ENCODE data around the gene ARHGEF17.

Gene ARHGEF17

GRCh38 chr11:73321604-73322381, 13.7 kb downstream of the ARHGEF17 start:
- ATAC-seq (ENCODE audit: low read depth) (no peak), DNase-seq (ENCODE audit: low spot score in 2 of 2) (no peak)
- H3K27me3 Mint-ChIP-seq = no peaks in the 10 kb centered on the region
- no peak overlapping the region for H3K4me3 Mint-ChIP-seq
- H3K27ac Mint-ChIP-seq = peak overlapping the region; percentile 68
- no peaks in the 10 kb centered on the region for H3K9me3 Mint-ChIP-seq
- peaks cover 14% of the 10 kb centered on the region for H3K4me1 Mint-ChIP-seq
- H3K36me3 Mint-ChIP-seq = no peaks in the 10 kb centered on the region

- H3K36me3 Mint-ChIP-seq = no peaks in the 10 kb centered on the region
- H3K4me3 Mint-ChIP-seq = no peak overlapping the region
- ATAC-seq (ENCODE audit: low read depth) = peak; percentile 96
- no peaks in the 10 kb centered on the region for H3K27me3 Mint-ChIP-seq
- H3K27ac Mint-ChIP-seq = peak overlapping the region; percentile 68
- peaks cover 14% of the 10 kb centered on the region for H3K4me1 Mint-ChIP-seq
- no peak for DNase-seq (ENCODE audit: low spot score in 2 of 2)
- H3K9me3 Mint-ChIP-seq = no peaks in the 10 kb centered on the region
Observed at GRCh38 chr11:73322382-73323306, 14.6 kb downstream of the ARHGEF17 start.

- H3K27ac Mint-ChIP-seq = peak overlapping the region; percentile 64
Observed at GRCh38 chr11:73323464-73323863, 15.4 kb downstream of the ARHGEF17 start.

DNA sequence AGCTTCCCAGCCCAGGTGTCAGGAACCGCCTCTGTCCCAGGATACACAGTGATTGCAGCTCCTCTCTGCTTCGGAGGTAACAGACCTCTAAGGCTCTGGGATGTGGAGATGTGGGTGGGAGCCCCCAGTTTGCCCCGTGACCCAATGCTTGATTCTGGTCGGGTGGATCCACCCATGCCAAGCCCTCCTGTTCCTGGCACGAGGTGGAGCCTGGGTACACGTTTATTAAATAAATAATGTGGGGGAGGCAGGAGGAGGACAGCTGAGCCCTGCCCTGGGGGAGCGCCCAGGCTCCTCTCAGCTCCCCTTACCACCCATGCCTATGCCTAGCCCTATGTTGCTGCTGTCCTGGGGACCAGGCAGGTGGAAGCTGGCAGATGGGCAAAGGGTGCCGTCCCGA, 16.0 kb downstream of the ARHGEF17 start:
- no peak for DNase-seq (ENCODE audit: low spot score in 2 of 2)
- Mint-ChIP-seq H3K4me3 (no peak overlapping the region), H3K4me1 (peaks cover 14% of the 10 kb centered on the region), H3K36me3 (no peaks in the 10 kb centered on the region), H3K27ac (peak overlapping the region; percentile 64), H3K9me3 (no peaks in the 10 kb centered on the region), H3K27me3 (no peaks in the 10 kb centered on the region)
- ATAC-seq (ENCODE audit: low read depth) = no peak

More at GRCh38 chr11:73323464-73323863, 15.4 kb downstream of the ARHGEF17 start:
- H3K27me3 Mint-ChIP-seq = no peaks in the 10 kb centered on the region
- H3K9me3 Mint-ChIP-seq = no peaks in the 10 kb centered on the region
- no peak for ATAC-seq (ENCODE audit: low read depth)
- H3K36me3 Mint-ChIP-seq = no peaks in the 10 kb centered on the region
- peaks cover 14% of the 10 kb centered on the region for H3K4me1 Mint-ChIP-seq
- DNase-seq (ENCODE audit: low spot score in 2 of 2) = no peak
- no peak overlapping the region for H3K4me3 Mint-ChIP-seq

DNA sequence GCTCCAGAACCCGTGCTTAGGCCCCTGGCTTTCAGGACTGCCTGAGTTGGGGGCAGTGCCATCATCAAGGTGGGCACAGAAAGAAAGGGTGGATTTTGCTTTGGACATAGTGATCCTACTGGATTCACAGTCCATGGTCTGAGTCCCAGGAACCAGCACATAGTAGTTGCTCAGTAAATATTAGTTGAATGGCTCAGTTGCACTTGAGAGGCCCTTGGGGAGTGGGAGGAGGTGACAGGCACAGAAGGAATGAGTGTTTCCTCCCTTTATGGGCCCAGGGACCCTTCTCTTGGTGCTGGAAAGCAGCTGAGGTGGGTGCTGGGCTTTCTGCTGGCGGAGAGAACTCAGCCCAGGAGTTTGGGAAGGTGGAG, 16.6 kb downstream of the ARHGEF17 start:
- H3K36me3 Mint-ChIP-seq = no peaks in the 10 kb centered on the region
- no peak for DNase-seq (ENCODE audit: low spot score in 2 of 2)
- H3K9me3 Mint-ChIP-seq = no peaks in the 10 kb centered on the region
- no peak for ATAC-seq (ENCODE audit: low read depth)
- no peak overlapping the region for H3K4me3 Mint-ChIP-seq
- H3K4me1 Mint-ChIP-seq = peaks cover 14% of the 10 kb centered on the region
- H3K27ac Mint-ChIP-seq = no peak overlapping the region
- no peaks in the 10 kb centered on the region for H3K27me3 Mint-ChIP-seq

DNA sequence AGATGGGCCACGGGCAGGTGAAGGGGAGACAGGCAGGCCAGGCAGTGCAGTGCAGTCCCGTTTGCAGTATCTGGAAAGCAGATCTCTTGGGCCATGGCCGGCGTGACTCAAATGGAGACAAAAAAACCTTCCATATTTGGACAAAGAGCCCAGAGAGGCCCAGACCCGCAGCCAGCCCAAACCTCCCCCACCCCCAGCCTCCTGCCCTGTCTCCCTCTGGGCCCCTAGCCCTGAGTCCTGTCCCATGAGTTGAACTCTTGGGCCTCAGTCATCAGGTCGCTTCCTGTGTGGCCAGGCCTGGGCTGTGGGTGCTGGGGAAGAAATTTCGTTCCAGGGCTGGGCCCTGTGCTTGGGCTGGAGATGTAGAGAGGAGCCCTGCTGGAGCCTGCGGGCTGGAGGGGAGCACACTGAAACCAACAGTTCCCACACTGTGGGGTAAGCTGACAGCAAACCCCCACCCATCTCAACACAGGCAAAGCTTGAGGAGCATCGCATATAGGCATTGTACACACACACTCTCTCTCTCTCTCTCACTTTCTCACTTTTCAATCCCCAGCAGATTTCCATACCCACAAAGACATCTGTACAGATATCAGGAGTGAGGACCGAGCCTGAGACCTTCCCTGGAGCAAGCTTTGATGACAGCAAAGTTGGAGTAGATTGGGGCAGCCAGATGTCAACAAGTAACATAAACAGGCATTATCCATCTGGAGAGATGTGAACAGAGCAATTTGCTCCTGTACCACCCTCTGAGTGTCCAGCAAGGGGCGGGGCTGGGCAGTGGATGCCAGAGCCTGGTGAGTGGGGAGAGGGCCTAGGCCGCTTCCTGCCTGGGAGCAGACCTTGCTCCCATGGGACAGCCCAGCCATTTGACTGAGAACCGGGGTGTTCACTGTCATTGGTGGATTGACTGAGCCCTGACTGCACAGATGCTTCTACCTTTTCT, 17.2 kb downstream of the ARHGEF17 start:
- H3K9me3 Mint-ChIP-seq = no peaks in the 10 kb centered on the region
- H3K4me1 Mint-ChIP-seq = peaks cover 14% of the 10 kb centered on the region
- H3K4me3 Mint-ChIP-seq = no peak overlapping the region
- H3K36me3 Mint-ChIP-seq = no peaks in the 10 kb centered on the region
- ATAC-seq (ENCODE audit: low read depth) = no peak
- no peak for DNase-seq (ENCODE audit: low spot score in 2 of 2)
- no peaks in the 10 kb centered on the region for H3K27me3 Mint-ChIP-seq
- peak overlapping the region; percentile 67 for H3K27ac Mint-ChIP-seq

DNA sequence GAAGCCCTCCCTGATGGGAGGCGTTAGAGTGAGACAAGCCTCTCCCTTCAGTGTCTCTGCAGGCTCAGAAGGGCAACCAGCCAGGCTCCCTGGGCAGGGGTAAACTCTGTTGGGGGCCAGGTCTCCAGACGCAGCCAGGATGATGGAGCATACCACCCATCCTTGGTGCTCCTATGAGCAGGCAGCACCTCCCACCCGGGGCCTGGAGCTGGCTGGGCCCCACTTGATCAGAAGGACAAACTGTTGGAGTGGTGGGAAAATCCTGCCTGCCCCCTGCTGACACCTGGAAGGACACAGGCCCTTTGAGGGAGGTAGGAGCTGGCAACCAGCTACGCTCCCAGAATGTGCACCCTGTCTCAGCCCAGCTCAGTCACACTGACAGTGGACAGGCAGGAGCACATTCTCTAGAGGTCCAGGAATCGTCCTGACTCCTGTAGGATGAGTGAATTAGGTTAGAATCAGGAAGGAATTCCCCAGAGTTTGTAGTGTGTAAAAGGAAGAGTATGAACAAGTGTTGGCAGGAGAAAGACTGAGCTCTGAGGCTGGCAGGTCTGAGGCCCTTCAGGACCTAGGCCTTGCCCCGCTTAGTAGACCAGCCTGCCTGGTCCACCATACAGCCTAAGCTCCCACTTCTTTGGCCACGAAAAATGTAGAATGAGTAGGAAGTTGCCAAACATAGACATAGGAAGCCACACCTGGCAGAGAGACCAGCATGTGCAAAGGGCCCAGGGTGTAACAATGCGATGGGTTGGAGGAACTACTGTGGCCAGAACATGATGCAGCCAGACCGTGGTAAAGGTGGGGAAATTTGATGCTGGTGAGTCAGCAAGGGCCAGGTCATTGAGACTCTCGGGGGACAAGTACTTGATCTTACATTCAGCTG, 19.1 kb downstream of the ARHGEF17 start:
- H3K27me3 Mint-ChIP-seq = no peaks in the 10 kb centered on the region
- DNase-seq (ENCODE audit: low spot score in 2 of 2) (no peak), ATAC-seq (ENCODE audit: low read depth) (peak; percentile 17)
- no peak overlapping the region for H3K27ac Mint-ChIP-seq
- H3K9me3 Mint-ChIP-seq = no peaks in the 10 kb centered on the region
- H3K4me3 Mint-ChIP-seq = no peak overlapping the region
- no peaks in the 10 kb centered on the region for H3K36me3 Mint-ChIP-seq
- H3K4me1 Mint-ChIP-seq = peaks cover 10% of the 10 kb centered on the region

- no peaks in the 10 kb centered on the region for H3K27me3 Mint-ChIP-seq
- H3K4me3 Mint-ChIP-seq = no peak overlapping the region
- no peaks in the 10 kb centered on the region for H3K36me3 Mint-ChIP-seq
- H3K9me3 Mint-ChIP-seq = no peaks in the 10 kb centered on the region
- H3K27ac Mint-ChIP-seq = no peak overlapping the region
- peaks cover 5% of the 10 kb centered on the region for H3K4me1 Mint-ChIP-seq
- no peak for ATAC-seq (ENCODE audit: low read depth)
- DNase-seq (ENCODE audit: low spot score in 2 of 2) = no peak
Observed at GRCh38 chr11:73327812-73328364, 19.8 kb downstream of the ARHGEF17 start.

DNA sequence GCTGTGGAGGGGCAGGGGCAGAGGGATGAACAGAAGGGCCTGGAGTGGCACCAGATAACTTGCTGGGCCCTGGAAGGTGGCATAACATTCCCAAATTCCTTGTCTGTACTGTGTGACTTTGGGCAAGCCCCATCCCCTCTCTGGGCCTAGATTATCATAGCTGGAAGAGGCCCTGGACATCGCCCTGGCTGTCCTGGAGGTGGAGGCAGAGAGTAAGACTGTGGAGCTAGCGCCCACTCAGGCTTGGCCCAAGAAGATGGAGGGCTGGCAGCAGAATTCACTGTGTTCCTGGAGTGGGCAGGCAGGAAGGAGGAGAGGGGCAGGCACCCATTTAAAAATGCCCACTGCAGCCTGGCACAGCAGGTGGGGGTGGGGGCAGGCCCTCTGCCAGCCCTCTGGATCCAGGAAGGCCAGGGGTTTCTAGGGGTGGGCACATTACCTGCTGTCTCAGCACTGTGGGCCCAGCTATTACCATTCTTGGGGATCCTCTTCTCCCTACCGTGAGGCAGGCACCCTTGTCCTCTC, 22.6 kb downstream of the ARHGEF17 start:
- Mint-ChIP-seq H3K9me3 (no peaks in the 10 kb centered on the region), H3K27me3 (no peaks in the 10 kb centered on the region), H3K4me1 (no peaks in the 10 kb centered on the region), H3K4me3 (no peak overlapping the region), H3K36me3 (no peaks in the 10 kb centered on the region), H3K27ac (no peak overlapping the region)
- ATAC-seq (ENCODE audit: low read depth) (no peak), DNase-seq (ENCODE audit: low spot score in 2 of 2) (no peak)

DNA sequence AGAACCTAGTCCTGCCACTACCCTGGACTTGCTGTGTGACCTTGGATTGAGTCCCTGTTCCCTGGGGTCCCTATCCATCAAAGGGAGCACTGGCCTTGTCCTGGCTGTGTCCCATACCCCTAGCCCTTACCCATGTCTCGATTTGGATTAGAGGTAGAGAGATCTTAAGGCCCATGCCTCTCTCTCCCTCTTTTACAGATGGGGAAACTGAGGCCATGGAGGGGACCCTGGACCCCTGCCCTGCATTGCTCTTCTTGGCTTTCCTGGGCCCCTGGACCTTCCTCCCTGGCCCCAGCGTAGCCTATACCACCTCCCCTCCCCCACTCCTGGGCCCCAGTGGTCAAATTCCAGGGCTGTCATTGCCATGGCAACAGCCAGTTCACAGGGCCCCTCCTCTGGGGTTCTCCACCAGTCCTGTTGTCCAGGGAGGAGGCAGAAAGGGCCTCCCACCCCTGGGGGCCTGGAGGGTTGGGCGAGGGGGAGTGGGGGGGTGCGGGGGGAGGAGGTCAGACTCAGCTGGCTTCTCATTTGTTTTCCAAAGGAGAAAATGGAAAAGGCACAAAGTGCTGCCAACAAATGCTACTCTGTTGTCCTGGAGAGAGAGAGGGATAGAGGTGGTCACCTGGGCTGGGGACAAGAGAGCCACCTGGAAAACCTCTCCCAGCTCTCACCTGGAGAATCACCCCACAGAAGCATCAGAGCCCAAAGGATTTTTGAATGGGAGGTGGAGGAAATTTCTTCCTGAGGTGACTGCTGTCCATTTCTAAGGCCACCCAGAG, 23.3 kb downstream of the ARHGEF17 start:
- DNase-seq (ENCODE audit: low spot score in 2 of 2) (no peak), ATAC-seq (ENCODE audit: low read depth) (no peak)
- Mint-ChIP-seq H3K4me3 (no peak overlapping the region), H3K27me3 (no peaks in the 10 kb centered on the region), H3K4me1 (no peaks in the 10 kb centered on the region), H3K27ac (no peak overlapping the region), H3K9me3 (no peaks in the 10 kb centered on the region), H3K36me3 (no peaks in the 10 kb centered on the region)

- no peaks in the 10 kb centered on the region for H3K36me3 Mint-ChIP-seq
- no peak overlapping the region for H3K27ac Mint-ChIP-seq
- no peaks in the 10 kb centered on the region for H3K9me3 Mint-ChIP-seq
- ATAC-seq (ENCODE audit: low read depth) = no peak
- H3K27me3 Mint-ChIP-seq = no peaks in the 10 kb centered on the region
- H3K4me3 Mint-ChIP-seq = no peak overlapping the region
- DNase-seq (ENCODE audit: low spot score in 2 of 2) = no peak
- H3K4me1 Mint-ChIP-seq = no peaks in the 10 kb centered on the region
Observed at GRCh38 chr11:73333173-73333572, 25.1 kb downstream of the ARHGEF17 start.

Measured in memory B cell (primary cell).